Measurements from ENCODE around the gene PRKX. TPM values are rescaled to one million over a fixed set of nuclear protein-coding genes. Genes with fewer than 3 reads are reported as not detected.

The PRKX gene
- total and polyA plus RNA-seq, 2 of the 8 experiments (the other 6 are each of a cell fraction or from before 2014, with no cell fraction given), result 19.4 to 55.3 TPM

- TF ChIP-seq KDM1A (IDR thresholded peaks at IDR 0.05; ENCODE audit: borderline replicate concordance, low read length), result no peak
- no peak for TF ChIP-seq CHD1 (IDR thresholded peaks at IDR 0.05; ENCODE audit: low read depth, low read length)
- TF ChIP-seq JUN (IDR thresholded peaks at IDR 0.05; ENCODE audit: low read depth, low read length), result no peak
Measured at GRCh38 chrX:3680459-3680858, 33.0 kb downstream of the PRKX start (continued).
